HS-27A (cell line): ENCODE measurements around the gene FPR1.

ENCODE experiments used
- DNase-seq: peaks from one replicate; pipeline ENCODE4 v3.0.0-alpha.2; 2012; ENCODE audit warnings: low read depth, missing footprints

The FPR1 gene

DNA sequence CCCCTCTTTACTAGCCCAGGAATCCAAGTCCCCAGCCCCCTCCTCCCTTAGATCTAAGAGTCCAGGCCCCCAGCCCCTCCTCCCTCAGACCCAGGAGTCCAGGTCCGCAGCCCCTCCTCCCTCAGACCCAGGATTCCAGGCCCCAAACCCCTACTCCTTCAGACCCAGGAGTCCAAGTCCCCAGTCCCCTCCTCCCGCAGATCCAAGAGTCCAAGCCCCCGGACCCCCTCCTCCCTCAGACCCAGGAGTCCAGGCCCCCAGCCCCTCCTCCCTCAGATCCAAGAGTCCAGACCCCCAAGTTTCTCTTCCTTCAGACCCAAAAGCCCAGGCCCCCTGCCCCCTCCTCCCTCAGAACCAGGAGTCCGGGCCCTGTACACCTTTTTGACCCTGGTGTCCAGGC is 47.1 kb downstream of the FPR1 start:
- DNase-seq, result no peak

GRCh38 chr19:51703575-51704515 is 47.8 kb downstream of the FPR1 start:
- DNase-seq, result peak; percentile 71

DNA sequence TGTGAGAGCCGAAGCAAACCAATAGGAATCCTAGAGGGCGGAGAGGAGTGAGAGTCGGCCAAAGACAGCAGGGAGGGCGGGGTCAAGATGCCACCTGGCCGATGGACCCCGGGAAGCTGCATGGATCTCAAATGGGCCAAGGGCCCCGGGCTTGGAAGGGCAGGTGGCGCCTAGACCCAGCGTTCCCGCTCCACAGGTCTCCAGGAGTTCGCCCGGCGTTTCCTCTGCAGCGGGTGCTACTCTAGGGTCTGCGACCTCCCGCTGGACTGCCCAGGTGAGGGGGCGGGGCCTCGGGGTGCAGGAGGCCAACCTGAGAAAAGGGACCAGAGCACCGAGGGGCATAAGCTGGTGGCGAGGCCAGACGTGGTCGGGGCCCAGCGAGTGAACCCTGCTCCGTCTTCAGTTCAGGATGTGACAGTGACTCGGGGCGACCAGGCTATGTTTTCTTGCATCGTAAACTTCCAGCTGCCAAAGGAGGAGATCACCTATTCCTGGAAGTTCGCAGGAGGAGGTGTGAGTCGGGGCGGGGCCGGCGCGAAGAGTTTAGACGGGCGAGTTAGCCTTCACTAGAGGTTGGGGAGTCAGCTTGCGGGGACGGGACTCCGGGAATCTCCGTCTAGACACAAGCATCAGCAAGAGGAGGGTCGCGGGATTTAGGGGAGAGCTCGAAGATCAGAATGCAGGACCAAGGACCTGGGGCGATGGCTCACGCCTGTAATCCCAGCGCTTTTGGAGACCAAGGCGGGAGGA is 48.7 kb downstream of the FPR1 start:
- DNase-seq, result no peak

GRCh38 chr19:51702103-51702824 is 49.4 kb downstream of the FPR1 start:
- no peak for DNase-seq

- DNase-seq, result no peak
Measured at GRCh38 chr19:51701468-51702100, 50.1 kb downstream of the FPR1 start.

DNA sequence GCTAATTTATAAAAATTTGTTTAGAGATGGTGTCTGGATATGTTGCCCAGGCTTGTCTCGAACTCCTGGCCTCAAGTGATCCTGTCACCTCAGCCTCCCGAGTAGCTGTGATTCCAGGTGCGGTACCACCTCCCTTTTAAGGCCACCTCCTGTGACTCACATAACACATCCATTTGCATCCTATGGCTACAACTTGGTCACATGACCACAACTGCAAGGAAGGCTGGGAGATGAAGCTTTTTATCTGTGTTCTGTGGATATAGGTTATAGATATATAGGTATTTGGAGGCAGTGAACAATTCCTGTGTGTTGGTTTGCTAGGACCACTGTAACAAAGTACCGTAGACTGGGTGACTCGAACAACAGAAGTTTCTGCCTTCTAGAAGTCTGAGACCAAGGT is 52.5 kb downstream of the FPR1 start:
- DNase-seq, result no peak

DNA sequence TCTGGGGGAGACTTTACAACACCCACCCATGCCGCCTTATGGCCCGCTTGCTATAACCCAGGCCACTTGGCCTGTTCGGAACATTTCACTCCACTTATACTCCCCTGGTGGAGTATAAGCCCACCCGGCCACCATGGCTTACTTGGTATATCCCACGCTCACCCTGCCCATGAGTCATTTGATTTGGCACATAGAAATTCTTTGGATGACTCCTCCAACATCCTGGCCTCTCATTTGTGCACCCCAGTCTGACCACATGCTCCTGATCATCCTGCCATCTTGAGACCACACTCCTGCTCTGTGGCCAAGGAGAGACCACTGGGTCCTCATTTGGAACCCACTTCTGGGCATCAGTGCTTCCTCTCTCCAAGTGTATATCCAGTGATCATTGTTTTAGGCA is 53.4 kb downstream of the FPR1 start:
- no peak for DNase-seq

DNA sequence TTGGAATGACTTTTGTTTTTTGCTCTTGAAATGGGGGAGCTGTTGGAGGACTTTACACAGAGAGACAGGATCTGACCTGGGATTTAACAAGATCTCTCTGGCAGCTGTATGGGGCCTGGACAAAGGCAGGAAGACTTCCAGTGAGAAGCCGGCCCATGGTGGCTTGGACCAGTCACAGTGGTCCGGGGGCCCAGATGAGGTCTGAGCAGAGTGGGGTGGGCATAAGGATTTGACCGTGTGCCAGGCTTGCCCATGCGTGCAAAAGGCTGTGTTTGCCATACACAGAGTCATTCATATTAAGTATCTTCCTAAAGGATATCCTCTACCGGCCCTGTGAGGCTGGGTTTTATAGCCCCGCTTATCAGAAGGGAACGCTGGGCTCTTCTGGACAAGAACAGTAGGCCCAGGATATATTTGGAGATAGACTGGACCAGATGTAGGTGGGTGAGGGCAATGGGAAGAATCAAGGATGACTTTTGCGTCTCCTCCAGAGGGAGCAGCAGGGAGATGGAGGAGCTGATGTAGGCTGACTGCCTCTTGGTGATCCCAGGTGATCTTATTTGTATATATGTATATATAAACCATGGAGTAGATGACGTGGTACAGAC is 54.4 kb downstream of the FPR1 start:
- no peak for DNase-seq

DNA sequence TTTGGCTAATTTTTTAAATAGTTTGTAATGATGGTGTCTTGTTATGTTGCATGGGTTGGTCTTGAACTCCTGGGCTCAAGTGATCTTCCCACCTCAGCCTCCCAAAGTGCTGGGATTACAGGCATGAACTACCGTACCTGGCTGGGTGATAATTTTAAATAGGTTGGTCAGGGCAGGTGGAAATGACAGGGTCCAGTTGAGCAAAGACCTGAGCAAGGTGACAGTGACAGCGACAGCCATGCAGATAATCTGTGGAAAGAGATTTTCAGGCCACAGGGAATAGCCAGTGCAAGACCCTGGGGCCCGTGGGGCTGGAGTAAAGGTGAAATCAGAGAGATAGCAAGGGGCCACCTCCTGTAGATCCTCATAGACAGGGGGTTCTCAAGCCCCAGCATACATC is 55.1 kb downstream of the FPR1 start:
- no peak for DNase-seq
